Cardiac muscle cell (in vitro differentiated cells and primary cell): ENCODE measurements around the gene PPP1R3D. TPM values are rescaled to one million over a fixed set of nuclear protein-coding genes. Genes with fewer than 3 reads are reported as not detected.
"Not testable (repeated sequence)": the region's sequence is repeated elsewhere in the genome, so short reads cannot be mapped to it uniquely, and the experiment has no call there.

Experiments
- DNase-seq, 2 donors: peaks; one replicate each; pipeline versions ENCODE4 v3.0.0 to v3.0.0-alpha.2; 2010 to 2017; ENCODE audit warnings: low read depth in 1 of 2, low spot score in 1 of 2
- H3K27ac ChIP-seq: fragments of 200-600 bp; sonication (generic); 2 replicates; pipeline ENCODE4 v1.5.1; 2016
- H3K27me3 ChIP-seq: fragments of 200-600 bp; sonication (generic); 2 replicates; pipeline ENCODE4 v1.6.0; 2016; ENCODE audit warnings: control low read depth
- H3K36me3 ChIP-seq: fragments of 200-600 bp; sonication (generic); 2 replicates; pipeline ENCODE4 v1.5.1; 2016; ENCODE audit warnings: control low read depth
- H3K4me1 ChIP-seq: fragments of 200-600 bp; sonication (generic); 2 replicates; pipeline ENCODE4 v1.8.1; 2017; ENCODE audit warnings: low read depth, mild to moderate bottlenecking, mixed run types
- H3K4me3 ChIP-seq: fragments of 200-600 bp; sonication (generic); 2 replicates; pipeline ENCODE4 v1.5.1; 2016; ENCODE audit warnings: mild to moderate bottlenecking
- H3K9me3 ChIP-seq: fragments of 200-600 bp; sonication (generic); 2 replicates; pipeline ENCODE4 v1.5.1; 2017; ENCODE audit warnings: low read depth, mild to moderate bottlenecking, control low read depth
- polyA plus RNA-seq: library from polyadenylated mRNA; unstranded; fragments of >200 nt; fragmentation: Nextera tagmentation; extraction: Ambion mirVana; gene quantifications from 2 replicates; pipeline ENCODE4 v1.2.1, GENCODE V29; 2016
- total RNA-seq: library from RNA; depleted of rRNA; stranded (reverse); fragments of >200 nt; gene quantifications from 2 replicates; pipeline ENCODE4 v1.2.3, GENCODE V29; 2016
- TF ChIP-seq, protein P1 (sequence below): IDR thresholded peaks from 2 replicates; pipeline ENCODE4 v1.5.1; 2012; ENCODE audit warnings: low read depth, mild to moderate bottlenecking, low read length

PPP1R3D gene
- total and polyA plus RNA-seq, 2 experiments from 2014 or later = 4.3 to 10.4 TPM

DNA sequence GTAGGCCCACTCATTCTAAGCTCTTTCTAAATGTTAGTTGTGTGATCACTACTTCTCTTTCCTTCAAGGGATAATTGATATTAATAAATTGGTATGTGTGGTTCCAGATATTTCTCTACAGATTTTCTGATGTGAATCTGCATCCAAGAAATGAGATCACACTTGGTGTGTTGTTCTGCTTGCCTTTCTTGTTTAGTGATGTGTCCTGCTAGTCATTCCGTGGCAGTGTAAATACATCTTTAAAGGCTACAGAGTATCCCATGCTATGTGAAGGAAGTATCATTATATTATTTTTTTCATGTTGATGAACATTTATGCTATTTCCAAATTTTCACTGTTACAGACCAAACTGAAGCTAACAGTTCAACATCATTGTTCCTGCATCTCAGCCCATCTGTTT, 31.3 kb upstream of the PPP1R3D start:
- DNase-seq = no peak
- H3K27ac ChIP-seq = no peak overlapping the region
- H3K4me3 ChIP-seq = no peak overlapping the region
- H3K4me1 ChIP-seq = no peaks in the 10 kb centered on the region
- no peaks in the 10 kb centered on the region for H3K27me3 ChIP-seq
- H3K9me3 ChIP-seq = no peaks in the 10 kb centered on the region
- TF ChIP-seq, protein P1, sequence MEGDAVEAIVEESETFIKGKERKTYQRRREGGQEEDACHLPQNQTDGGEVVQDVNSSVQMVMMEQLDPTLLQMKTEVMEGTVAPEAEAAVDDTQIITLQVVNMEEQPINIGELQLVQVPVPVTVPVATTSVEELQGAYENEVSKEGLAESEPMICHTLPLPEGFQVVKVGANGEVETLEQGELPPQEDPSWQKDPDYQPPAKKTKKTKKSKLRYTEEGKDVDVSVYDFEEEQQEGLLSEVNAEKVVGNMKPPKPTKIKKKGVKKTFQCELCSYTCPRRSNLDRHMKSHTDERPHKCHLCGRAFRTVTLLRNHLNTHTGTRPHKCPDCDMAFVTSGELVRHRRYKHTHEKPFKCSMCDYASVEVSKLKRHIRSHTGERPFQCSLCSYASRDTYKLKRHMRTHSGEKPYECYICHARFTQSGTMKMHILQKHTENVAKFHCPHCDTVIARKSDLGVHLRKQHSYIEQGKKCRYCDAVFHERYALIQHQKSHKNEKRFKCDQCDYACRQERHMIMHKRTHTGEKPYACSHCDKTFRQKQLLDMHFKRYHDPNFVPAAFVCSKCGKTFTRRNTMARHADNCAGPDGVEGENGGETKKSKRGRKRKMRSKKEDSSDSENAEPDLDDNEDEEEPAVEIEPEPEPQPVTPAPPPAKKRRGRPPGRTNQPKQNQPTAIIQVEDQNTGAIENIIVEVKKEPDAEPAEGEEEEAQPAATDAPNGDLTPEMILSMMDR = no peak
- H3K36me3 ChIP-seq = no peaks in the 10 kb centered on the region

DNA sequence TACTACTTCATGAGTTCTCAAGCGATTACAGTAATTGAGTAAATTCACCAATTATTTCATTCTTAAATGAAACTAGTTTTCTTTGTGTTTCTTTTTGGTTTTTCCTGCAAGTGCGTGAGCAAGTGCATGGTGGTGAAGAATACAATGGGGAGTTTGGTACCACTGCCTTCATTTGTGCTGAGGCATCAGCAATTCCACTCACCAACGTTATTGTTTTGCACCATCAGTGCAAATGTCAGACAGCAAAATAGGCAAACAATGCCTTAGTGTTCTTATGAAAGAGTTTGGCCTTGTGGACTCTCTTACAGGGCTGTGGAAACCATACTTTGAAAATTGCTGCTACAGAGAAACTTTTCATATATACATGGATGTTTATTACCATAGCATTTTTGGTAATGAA, 26.3 kb upstream of the PPP1R3D start:
- TF ChIP-seq, protein P1 = no peak
- H3K9me3 ChIP-seq = no peaks in the 10 kb centered on the region
- H3K4me1 ChIP-seq = no peaks in the 10 kb centered on the region
- DNase-seq = no peak
- H3K27ac ChIP-seq = no peak overlapping the region
- no peak overlapping the region for H3K4me3 ChIP-seq
- H3K27me3 ChIP-seq = no peaks in the 10 kb centered on the region
- no peaks in the 10 kb centered on the region for H3K36me3 ChIP-seq

DNA sequence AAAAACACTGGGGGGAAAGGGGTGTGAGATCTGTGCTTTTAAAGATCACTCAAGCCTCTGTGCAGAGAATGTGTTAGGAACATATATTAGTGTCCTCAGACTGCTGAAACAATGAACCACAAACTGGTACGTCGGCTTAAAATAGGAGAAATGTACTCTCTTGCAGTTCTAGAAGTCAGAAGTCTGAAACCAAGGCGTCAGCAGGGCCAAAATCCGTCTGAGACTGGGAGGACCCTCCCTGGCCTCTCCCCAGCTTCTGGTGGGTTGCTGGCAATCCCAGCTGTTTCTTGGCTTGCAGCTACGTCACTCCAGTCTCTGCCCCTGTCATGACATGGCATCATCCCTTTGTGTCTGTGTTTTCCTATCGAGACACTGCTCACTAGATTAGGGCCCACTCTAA, 22.1 kb upstream of the PPP1R3D start:
- H3K4me3 ChIP-seq = no peak overlapping the region
- no peaks in the 10 kb centered on the region for H3K36me3 ChIP-seq
- H3K4me1 ChIP-seq = no peaks in the 10 kb centered on the region
- TF ChIP-seq, protein P1 = no peak
- no peaks in the 10 kb centered on the region for H3K27me3 ChIP-seq
- H3K9me3 ChIP-seq = no peaks in the 10 kb centered on the region
- H3K27ac ChIP-seq = no peak overlapping the region
- DNase-seq = no peak

DNA sequence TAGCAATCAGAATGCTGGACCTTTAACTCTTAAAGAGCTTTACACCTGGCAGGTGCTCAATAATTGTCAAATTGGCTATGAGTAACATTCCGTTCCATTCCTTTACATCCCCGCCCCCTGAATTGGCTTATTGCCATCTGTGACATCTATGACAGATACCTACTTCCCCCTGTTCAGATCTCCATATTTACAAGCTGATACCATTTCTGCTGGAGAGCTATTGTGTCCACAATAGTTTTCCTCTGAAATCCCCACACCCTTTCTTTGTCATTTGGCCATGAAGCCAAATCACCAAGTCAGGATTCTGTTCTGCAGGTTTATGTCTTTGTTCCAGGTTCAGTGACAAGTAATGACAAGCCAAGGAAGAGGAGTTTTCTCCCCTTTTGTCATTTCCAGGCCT, 21.3 kb upstream of the PPP1R3D start:
- Histone ChIP-seq H3K4me1 (no peaks in the 10 kb centered on the region), H3K36me3 (no peaks in the 10 kb centered on the region), H3K4me3 (no peak overlapping the region), H3K27me3 (no peaks in the 10 kb centered on the region), H3K9me3 (no peaks in the 10 kb centered on the region), H3K27ac (no peak overlapping the region)
- DNase-seq = no peak
- TF ChIP-seq, protein P1 = no peak

DNA sequence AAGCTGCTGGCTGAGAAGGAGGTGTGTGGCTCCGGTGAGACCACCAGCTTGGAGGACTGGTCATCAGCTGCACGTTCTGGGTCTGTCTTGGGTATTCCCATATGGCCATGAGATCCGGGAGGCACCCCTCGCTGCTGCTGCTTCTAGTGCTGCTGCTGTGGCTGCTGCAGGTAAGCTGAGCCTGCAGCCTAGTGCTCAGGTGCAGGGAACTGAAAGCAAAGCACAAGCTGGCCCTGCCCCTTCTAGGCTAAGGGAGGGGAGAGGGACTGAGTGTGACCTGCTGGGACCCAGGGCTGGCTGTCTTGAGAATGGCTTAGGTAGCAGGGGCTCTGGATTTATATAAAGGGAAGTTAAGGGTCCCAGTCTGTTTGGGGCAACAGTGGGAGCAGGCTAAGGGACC, 18.5 kb upstream of the PPP1R3D start:
- no peak for DNase-seq
- H3K9me3 ChIP-seq = no peaks in the 10 kb centered on the region
- H3K36me3 ChIP-seq = no peaks in the 10 kb centered on the region
- TF ChIP-seq, protein P1 = no peak
- H3K4me3 ChIP-seq = no peak overlapping the region
- H3K4me1 ChIP-seq = no peaks in the 10 kb centered on the region
- no peaks in the 10 kb centered on the region for H3K27me3 ChIP-seq
- H3K27ac ChIP-seq = no peak overlapping the region

DNA sequence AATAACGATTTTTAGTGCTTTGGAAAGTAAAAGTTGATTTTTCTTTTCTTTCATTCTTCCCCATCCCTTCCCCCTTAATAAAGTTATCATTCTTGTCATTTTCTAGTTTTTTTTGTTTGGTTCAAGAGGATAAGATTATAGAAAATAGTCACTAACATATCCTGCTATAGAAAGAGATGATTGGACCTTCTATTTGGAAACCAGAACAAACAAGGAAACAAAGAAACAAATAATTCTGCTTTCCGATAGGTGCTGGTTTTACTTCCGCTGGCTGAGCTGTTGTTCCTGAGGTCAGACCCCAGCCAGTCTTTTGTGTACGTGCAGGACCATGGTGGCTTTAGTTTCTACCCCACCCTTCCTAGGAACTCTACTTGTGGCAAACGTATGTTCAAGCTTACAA, 18.0 kb upstream of the PPP1R3D start, which contains the start of gene CDH26:
CDH26 (plus strand) TSS at position 301 of the 400 bp plus-strand sequence. CDS start 304 bp downstream, outside the sequence.
- Histone ChIP-seq H3K27ac (no peak within 1 kb of the TSS), H3K4me3 (no peak within 1 kb of the TSS), H3K9me3 (no peaks in the 10 kb centered on the region), H3K27me3 (no peaks in the 10 kb centered on the region), H3K4me1 (no peaks in the 10 kb centered on the region), H3K36me3 (no peaks in the 10 kb centered on the region)
- DNase-seq = no peak
- TF ChIP-seq, protein P1 = no peak

DNA sequence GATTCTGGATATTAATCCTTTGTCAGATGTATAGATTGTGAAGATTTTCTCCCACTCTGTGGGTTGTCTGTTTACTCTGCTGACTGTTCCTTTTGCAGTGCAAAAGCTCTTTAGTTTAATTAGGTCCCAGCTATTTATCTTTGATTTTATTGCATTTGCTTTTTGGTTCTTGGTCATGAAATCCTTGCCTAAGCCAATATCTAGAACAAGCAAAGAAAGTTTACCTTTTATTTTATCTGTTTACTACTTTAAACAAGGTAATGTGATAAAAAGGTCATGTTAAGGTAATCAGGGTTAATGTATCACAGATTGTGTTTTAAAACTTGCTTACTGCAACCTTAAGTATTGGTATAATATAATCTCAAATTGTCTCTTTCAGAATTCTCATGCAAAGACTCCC, 17.5 kb upstream of the PPP1R3D start:
- not testable (repeated sequence) for H3K9me3 ChIP-seq, H3K27me3 ChIP-seq, DNase-seq, H3K36me3 ChIP-seq, H3K4me3 ChIP-seq, H3K27ac ChIP-seq, H3K4me1 ChIP-seq
